CD4-positive, alpha-beta T cell treated with Interferon gamma for 1 hour (primary cell): ENCODE data around the gene STAP1.
"Not testable (repeated sequence)": the region's sequence is repeated elsewhere in the genome, so short reads cannot be mapped to it uniquely, and the experiment has no call there.

Experiments
- DNase-seq: peaks from one replicate; pipeline ENCODE4 v3.0.0-alpha.2; 2020

The STAP1 gene

GRCh38 chr4:67558493-67558892, at the start of gene STAP1:
Gene STAP1 (plus strand): TSS chr4:67558727. CDS start chr4:67558810, 83 bp downstream.
- peak; percentile 58 for DNase-seq

- DNase-seq: no peak
These were observed 46.0 kb upstream of the STAP1 start for GRCh38 chr4:67512501-67512900.

- no peak for DNase-seq
These were observed 38.4 kb upstream of the STAP1 start for GRCh38 chr4:67520141-67520540.

GRCh38 chr4:67521506-67521905, 37.0 kb upstream of the STAP1 start:
- DNase-seq: no peak

GRCh38 chr4:67522230-67522629, 36.3 kb upstream of the STAP1 start:
- no peak for DNase-seq

GRCh38 chr4:67522851-67523671, 35.5 kb upstream of the STAP1 start:
- DNase-seq: no peak

GRCh38 chr4:67524140-67524539, 34.4 kb upstream of the STAP1 start:
- DNase-seq: not testable (repeated sequence)

GRCh38 chr4:67531379-67531962, 27.1 kb upstream of the STAP1 start:
- DNase-seq: no peak

- DNase-seq: not testable (repeated sequence)
These were observed 26.1 kb upstream of the STAP1 start for GRCh38 chr4:67532397-67532796.

- no peak for DNase-seq
These were observed 25.4 kb upstream of the STAP1 start for GRCh38 chr4:67533112-67533511.

- DNase-seq: no peak
These were observed 23.2 kb upstream of the STAP1 start for GRCh38 chr4:67535280-67535840.

GRCh38 chr4:67539830-67540229, 18.7 kb upstream of the STAP1 start:
- no peak for DNase-seq

GRCh38 chr4:67542076-67542475, 16.5 kb upstream of the STAP1 start:
- no peak for DNase-seq

GRCh38 chr4:67545199-67546003, 13.1 kb upstream of the STAP1 start, which contains the start of gene CENPC:
Gene CENPC (minus strand): TSS chr4:67545503. CDS start chr4:67545355, 148 bp downstream.
- DNase-seq: peak; percentile 93

GRCh38 chr4:67546004-67546356, 12.5 kb upstream of the STAP1 start:
- no peak for DNase-seq

- no peak for DNase-seq
These were observed 11.6 kb upstream of the STAP1 start for GRCh38 chr4:67546971-67547370.

- no peak for DNase-seq
These were observed 9.4 kb upstream of the STAP1 start for GRCh38 chr4:67549123-67549522.

GRCh38 chr4:67550451-67550850, 8.1 kb upstream of the STAP1 start:
- DNase-seq: no peak

GRCh38 chr4:67550857-67551256, 7.7 kb upstream of the STAP1 start:
- no peak for DNase-seq

- DNase-seq: not testable (repeated sequence)
These were observed 6.3 kb upstream of the STAP1 start for GRCh38 chr4:67552146-67552792.

- no peak for DNase-seq
These were observed 4.4 kb upstream of the STAP1 start for GRCh38 chr4:67554096-67554495.

GRCh38 chr4:67555447-67555846, 3.1 kb upstream of the STAP1 start:
- no peak for DNase-seq

- no peak for DNase-seq
These were observed 2.1 kb upstream of the STAP1 start for GRCh38 chr4:67556436-67556835.
